Measurements from ENCODE around the gene SLCO3A1.

The SLCO3A1 gene

GRCh38 chr15:92100751-92101150 is 247.2 kb downstream of the SLCO3A1 start:
- DNase-seq (ENCODE audit: low spot score), result no peak

- DNase-seq (ENCODE audit: low spot score), result no peak
Measured at GRCh38 chr15:92101708-92102394, 248.3 kb downstream of the SLCO3A1 start.

GRCh38 chr15:92102395-92102755 is 248.9 kb downstream of the SLCO3A1 start:
- no peak for DNase-seq (ENCODE audit: low spot score)

- DNase-seq (ENCODE audit: low spot score), result no peak
Measured at GRCh38 chr15:92104072-92104471, 250.6 kb downstream of the SLCO3A1 start.

DNA sequence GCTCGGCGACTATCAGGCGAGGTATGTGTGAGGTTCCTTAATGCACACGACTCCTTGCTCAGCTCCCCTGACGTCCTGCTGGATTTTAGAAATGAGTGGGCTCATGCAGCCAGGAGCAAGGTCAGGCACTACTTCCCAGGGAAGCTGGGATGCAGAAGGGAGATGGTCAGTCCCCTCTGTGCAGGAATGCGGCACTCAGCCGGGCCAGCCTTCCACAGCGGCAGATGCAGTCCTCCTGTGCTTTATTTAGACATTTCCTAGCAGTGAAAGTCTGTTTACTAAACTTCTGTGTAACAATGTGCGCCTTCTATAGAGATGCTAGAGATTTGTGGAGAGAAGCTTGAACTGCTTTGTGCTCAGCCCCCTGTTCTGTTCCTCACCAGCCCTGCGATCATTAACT is 252.1 kb downstream of the SLCO3A1 start:
- no peak for DNase-seq (ENCODE audit: low spot score)

DNA sequence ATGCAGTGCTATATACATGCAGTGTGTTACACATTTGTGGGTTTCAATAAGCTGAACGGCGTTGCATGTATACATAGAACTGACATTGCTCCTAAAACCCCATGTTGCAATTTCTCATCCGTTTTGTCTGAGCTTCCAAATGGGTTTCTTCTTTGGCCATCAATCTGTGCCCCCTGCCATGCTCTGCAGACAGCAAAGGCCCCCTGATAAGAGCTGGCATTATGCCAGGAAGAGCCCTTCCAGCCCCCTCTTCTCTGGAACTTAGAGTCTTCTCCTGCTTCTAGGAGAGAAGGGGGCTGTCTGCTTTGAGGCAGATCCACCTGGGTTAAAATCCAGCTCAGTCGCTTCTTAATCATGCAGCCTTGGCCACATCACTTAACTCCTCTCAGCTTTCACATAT is 254.0 kb downstream of the SLCO3A1 start:
- no peak for DNase-seq (ENCODE audit: low spot score)

DNA sequence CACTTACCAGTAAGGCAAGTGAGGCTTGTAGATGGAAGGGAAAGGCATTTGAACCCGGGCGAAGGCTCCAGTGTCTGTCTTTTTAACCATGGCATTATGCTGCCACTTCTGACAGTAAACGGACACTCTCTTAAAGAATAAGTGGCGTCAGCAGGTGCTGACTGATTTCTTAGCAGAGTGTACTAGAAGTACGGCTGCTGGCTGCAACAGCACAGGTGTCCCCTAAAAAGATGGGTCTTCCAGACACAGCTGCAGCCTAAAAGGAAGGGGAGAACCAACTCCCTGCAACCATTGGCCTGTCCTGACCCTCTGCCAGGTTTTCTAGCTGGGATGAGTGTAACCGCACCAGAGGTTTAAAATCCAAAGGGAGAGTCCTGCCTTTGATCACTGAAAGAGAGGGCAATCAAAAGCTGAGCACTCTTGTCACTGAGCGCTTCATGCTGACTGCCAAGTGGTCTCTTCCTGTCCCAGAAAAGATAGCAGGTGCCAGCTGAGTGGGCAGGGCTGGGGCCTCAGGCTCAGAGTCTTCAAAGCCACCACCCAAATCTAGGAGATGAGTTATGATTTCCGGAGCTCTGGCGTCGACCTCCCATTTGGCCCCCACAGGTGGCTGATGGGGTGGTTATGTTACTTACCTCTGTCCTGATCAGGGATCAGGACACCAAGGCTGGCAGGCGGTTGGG is 255.8 kb downstream of the SLCO3A1 start:
- no peak for DNase-seq (ENCODE audit: low spot score)

DNA sequence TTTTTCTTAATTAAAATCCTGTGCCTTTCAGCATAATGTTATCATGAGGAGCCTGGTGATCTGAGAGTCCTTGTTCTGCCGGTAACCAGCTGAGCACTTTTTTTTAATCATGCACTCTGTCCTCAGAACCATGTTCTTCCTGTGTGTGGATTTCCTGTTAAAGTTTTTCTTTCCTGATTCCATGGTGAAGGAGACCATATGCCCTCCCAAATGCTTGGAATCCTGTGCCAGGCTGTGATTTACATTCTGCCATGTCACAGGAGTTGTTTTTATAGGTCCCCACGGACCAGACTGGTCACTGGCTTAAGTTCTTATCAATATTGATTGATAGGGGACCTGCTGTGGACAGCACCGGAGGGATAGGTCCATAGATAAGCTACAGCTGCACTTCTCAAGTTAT is 257.8 kb downstream of the SLCO3A1 start:
- DNase-seq (ENCODE audit: low spot score), result no peak

DNA sequence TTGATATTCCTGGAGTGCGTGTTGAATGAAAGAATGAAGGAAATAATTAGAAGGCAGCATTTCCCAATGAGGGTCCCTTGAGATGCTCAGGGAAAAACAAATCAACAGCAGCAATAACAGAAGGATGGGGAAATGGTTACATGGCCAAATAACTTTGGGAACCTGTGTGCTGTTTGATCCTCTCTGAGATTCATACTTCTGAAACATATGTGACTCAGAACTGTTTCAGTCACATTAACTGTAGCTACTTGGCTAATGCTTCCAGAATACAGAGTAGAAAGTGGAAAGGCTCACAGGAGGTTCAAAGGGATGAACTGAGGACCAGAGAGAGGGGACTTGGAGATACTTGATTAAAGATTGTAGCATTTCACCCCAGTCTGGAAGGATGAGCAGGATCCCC is 258.2 kb downstream of the SLCO3A1 start:
- DNase-seq (ENCODE audit: low spot score), result no peak

DNA sequence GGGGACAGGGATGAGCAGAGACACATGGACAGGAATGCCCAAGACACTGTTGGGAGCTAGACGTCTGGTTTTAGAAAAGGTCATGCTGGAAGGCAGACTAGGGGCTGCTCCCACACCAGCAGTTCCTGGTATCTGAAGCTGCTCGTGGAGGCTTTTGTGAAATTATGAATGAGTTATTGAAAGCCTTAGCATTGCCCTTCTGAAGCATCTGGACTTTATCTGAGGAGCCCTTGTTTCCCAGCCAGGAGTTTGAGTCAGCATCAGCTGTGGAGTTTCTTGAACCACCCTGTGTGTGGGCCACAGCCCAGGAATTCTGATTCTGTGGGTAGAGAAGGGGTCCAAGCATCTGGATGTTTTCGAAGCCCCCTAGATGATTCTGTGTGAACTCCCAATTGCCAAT is 258.7 kb downstream of the SLCO3A1 start:
- no peak for DNase-seq (ENCODE audit: low spot score)

GRCh38 chr15:92112711-92113110 is 259.2 kb downstream of the SLCO3A1 start:
- no peak for DNase-seq (ENCODE audit: low spot score)

DNA sequence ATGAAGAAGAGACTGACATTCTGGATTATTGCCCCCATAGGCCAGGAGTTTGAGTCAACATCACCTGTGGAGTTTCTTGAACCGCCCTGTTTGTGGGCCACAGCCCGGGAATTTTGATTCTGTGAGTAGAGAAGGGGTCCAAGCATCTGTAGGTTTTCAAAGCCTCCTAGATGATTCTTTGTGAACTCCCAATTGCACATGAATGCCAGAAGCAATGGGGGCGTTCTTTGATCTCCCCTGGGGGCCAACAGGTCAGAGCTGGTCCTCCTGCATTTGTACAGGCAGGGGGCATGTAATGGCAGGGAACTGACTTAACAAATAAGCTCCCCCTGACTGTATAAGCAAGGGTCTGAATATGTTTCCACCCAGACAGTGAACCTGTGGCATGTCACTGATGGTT is 260.3 kb downstream of the SLCO3A1 start:
- no peak for DNase-seq (ENCODE audit: low spot score)

DNA sequence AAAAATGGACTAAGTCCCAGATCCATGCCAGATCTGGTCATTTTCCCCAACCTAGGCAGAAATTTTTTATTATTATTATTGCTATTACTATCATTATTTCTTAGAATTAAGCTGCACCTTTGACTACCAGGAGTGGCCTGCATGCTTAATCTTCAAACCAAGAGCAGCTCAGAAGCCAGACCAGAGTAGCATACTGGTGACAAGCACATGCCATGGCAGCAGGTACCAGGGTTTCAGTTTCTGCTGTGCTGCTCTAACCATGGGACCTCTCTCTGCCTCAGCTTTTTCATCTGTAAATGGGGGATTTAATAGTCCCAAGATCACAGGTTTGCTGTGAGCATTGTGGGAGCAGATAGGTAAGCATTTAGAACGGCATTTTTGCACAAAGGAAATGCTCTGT is 262.3 kb downstream of the SLCO3A1 start:
- DNase-seq (ENCODE audit: low spot score), result no peak

DNA sequence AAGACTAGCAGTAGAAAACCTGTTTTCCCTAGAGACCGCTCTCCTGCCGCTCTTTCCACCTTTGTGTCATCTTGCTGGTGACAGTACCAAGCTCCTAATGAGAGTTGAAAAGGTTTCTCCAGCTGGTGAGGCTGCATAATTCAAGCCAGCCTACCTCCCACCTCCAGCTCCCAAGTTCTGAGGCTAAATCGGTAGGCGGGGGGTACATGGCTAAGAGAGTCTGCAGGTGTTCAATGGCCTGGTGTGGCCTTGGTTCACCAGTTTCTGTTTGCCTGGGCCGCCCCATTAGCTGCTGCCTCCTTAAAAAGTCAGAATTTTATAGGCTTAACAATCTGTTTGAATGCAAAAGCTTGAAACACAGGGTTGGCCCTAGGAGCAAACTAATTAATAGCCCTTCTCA is 262.8 kb downstream of the SLCO3A1 start:
- no peak for DNase-seq (ENCODE audit: low spot score)

DNA sequence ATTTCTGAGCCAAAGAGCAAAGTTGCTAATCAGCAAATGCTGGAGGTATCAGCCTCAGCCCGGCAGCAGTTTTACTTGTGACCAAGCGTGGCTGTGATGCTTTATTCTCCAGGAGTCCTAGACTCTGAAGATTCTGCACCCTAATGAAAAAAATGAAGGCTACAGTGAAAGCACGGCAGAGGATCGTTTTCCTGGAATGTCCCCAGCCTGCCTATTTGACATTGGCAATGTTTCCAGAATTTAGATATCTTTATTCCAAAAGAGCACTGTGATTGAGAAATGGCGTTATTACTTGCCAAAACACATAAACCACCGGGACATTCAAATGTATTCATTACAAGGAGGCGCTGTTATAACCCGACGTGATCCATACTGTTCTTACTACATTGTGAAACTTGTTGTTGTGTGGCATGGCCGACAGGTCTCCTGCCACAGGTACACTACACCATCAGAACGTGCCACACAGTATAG is 263.8 kb downstream of the SLCO3A1 start:
- DNase-seq (ENCODE audit: low spot score), result no peak

- DNase-seq (ENCODE audit: low spot score), result no peak
Measured at GRCh38 chr15:92118162-92118935, 264.8 kb downstream of the SLCO3A1 start.

GRCh38 chr15:92118936-92119325 is 265.4 kb downstream of the SLCO3A1 start:
- no peak for DNase-seq (ENCODE audit: low spot score)

GRCh38 chr15:92120094-92120795 is 266.7 kb downstream of the SLCO3A1 start:
- DNase-seq (ENCODE audit: low spot score), result no peak

DNA sequence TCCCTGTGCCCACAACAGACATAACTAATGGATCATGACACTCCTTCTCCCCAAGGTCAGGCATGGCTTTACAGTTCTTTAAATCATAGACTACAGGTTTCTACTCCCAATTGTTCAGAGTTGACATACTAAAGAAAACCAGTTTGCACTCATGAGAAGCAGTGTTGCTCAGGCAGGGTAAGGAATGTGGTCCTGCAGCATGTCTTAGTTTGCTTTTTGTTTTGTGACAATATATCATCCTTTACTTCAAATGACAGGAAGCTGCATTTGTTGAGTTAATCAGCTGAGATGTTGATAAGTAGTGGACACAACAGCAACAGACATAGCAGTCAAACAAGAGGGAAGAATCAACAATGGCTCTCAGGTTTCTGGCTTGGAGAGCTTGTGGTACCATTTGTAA is 267.5 kb downstream of the SLCO3A1 start:
- no peak for DNase-seq (ENCODE audit: low spot score)

GRCh38 chr15:92122259-92122658 is 268.8 kb downstream of the SLCO3A1 start:
- DNase-seq (ENCODE audit: low spot score), result no peak

DNA sequence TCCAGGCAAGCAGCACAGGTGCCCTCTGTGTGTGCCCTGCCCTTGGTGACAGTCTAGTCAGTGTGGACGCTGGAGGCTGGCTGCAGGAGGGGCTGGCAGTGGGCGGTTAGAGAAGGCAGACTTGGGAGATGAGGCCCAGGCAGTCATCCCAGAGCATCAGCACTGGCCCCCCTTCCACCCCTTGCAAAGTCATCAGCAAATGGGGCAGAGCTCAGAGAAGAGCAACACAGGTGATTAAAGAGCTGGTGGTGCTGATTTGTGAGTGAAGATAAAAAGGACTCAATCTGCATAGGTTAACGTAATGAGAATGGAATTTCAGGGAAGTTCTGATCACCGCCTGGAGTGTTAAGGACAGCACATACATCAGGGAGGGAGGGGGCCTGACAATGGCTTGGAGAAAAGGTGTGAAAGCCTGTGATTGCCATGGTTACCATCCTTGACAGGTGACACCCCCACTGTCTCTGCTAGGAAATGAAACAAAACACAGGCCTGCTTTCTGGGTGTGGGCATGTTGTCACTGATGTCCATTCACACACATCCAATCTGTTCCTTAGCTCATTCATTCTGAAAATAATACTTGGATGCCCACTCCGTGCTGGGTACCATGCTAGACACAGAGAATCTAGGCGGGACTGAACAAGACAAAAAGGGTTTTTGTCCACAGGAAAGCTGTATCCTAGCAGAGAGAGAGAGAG is 270.6 kb downstream of the SLCO3A1 start:
- no peak for DNase-seq (ENCODE audit: low spot score)

- no peak for DNase-seq (ENCODE audit: low spot score)
Measured at GRCh38 chr15:92124657-92125010, 271.1 kb downstream of the SLCO3A1 start.

Measured in HuH-7 (cell line).